Activated CD8-positive, alpha-beta memory T cell treated with anti-CD3 and anti-CD28 coated beads, Interleukin-2, amount 50 U/mL, for 4 hours (primary cell): ENCODE data around the gene LPAR1.

Source experiments
- DNase-seq: peaks from one replicate; pipeline ENCODE4 v3.0.0-alpha.2; 2020

LPAR1 gene

GRCh38 chr9:110997847-110998246 lies 40.4 kb downstream of the LPAR1 start:
- no peak for DNase-seq

DNA sequence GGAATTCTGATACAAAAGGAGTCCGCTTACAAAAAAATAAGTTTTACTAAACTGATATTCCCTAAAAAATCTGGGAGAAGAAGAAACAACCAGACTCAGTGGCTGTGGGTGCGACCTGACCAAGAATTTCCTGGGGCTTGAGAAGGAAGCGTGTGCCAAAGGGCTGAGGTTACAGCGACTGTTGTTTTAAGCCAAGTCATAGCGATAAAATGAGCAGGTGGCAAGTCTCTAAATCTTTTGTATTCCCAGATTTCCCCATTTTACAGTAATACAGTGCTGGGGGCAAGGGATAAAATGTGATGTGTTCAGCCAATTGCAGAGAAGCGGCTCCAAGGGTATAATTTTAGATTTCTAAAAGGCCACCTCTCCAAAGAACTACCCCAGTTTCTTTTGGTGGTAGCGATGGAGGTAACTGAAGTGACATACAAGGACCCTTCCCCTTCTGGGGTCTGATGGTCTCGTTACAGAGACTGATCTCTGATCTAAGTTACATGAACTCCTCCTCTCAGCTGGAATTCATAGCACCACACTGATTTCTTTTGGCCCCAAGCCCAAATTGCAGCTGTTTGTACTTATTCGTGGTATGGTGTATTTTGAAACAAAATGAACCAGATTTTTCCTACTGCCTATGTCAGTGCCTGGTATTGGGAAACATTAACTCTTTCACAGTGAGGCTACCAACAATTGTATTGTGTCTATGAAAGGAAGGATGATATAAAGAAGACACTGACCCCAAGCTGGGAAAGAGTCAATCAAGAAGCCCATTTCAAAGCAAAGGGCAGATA lies 41.6 kb downstream of the LPAR1 start:
- DNase-seq = no peak

DNA sequence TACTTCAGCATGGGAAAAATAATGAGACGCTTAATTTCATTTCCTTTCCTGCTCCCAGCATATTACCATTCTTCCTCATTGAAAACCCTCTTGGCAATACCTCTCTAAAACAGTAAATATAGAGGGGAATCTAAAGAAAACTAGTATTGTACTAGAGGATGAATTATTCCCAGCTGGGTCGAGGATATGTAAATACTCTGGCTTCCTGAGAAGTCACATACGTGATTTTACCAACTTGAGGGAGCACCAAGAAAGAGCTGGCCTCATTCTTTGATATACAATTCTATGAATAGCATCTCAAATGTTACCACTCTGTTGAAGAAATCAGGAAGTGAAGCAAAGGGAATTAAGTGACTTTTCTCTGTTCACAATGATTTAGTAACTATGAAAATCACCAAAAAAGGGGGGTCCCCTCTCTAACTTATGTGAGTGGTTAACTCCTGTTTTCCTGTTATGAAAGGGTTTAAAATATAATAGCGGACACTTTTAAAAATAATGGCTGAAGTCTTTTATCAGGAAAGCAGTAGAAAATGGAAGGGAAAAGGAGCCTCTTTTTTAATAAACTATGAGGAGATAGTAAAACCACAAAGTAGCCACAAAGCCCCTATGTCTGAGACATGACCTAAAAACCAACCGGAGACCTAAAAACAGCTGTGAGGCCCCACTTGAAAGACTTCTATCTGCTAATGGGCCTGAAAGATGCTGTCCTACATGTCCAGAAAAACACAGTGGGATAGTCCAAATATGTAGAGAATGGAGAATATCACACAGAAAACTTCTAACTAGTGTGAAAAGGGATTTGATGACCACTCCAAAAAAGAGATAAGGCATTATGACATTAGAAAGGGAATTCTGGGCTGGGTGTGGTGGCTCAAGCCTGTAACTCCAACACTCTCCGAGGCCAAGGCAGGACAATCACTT lies 42.6 kb downstream of the LPAR1 start:
- no peak for DNase-seq

GRCh38 chr9:110994771-110995241 lies 43.5 kb downstream of the LPAR1 start:
- DNase-seq = no peak

- no peak for DNase-seq
Measured at GRCh38 chr9:110990481-110990880, 47.8 kb downstream of the LPAR1 start.

- no peak for DNase-seq
Measured at GRCh38 chr9:110986529-110986928, 51.7 kb downstream of the LPAR1 start.

DNA sequence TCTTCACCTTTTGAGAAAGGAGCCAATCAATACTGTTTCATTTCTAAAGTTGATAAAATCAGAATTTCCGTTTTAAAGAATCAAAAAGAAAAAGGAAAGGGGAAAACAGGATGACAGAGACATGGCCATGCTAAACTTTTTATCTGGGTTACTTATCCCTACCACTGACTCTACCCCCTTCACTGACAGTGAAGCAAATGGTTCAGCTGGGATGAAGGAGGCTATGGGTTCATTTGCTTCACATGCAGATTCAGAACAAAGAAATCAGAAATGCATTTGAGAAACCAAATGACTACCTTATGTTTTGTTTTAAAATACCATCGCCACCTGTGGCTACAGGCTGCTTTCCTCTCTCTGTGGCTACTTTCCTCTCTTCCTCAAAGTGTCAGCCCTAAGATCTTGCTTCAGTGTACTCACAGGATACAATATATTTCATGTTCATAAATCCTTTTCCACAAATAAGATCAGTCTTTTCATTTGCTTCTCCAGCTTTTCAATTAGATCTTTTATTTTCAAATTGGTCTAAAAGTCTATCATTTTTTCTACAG lies 53.3 kb downstream of the LPAR1 start:
- DNase-seq = no peak

GRCh38 chr9:110980261-110980660 lies 58.0 kb downstream of the LPAR1 start:
- DNase-seq = no peak

- DNase-seq = no peak
Measured at GRCh38 chr9:110979636-110980035, 58.6 kb downstream of the LPAR1 start.

- no peak for DNase-seq
Measured at GRCh38 chr9:110978516-110978915, 59.8 kb downstream of the LPAR1 start.

DNA sequence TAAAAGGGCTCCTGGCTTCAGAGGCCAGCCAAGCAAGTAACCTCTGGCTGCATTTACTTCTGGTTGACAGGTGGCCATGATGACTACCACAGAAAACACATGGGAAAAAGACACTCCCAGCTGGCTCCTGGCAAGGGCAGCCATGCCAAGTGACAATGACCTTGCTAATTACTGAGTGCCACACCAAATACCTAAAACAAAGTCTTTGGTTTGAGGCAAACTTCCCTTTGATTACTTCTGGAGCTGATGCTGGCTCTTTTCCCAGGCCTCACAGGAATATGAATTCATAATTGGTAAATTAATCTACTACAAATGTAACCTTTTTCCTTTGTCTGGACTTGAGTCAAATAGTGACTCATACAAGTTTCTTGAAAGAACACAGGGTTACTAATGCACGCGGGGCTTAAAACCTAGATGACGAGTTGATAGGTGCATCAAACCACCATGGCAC lies 61.0 kb downstream of the LPAR1 start:
- DNase-seq = no peak

DNA sequence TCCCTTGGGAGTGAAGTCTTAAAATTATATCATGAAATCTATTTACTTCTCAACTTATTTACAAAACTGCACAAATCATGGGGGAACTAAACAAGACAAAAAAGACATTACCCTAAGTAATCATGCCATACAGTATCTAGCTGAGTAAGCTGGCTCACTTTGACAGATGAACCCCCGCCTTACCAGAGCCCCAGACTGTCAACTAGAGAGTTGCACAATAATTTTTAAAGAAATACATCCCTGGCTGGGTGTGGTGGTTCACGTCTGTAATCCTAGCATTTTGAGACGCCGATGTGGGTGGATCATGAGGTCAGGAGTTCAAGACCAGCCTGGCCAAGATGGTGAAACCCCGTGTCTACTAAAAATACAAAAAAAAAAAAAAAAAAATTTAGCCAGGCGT lies 62.3 kb downstream of the LPAR1 start:
- DNase-seq = no peak

DNA sequence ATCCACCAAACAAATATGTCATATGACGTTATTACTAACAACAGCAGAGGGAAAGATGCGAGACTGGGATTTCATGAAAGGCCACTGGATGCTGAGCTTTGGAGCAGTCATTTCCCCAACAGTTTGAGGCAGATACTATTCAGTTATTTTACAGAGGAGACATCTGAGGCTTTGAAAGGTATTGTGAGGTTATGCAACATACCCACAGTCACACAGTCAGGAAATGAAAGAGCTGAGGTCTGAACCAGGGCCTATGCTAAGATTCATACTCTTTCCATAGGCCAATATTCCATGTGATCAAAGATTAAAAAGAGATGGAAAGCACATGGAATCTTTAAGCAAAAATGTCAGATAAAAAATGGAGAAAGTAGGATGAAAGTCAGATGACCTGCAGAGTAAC lies 63.0 kb downstream of the LPAR1 start:
- no peak for DNase-seq

GRCh38 chr9:110971705-110972104 lies 66.6 kb downstream of the LPAR1 start:
- DNase-seq = no peak

DNA sequence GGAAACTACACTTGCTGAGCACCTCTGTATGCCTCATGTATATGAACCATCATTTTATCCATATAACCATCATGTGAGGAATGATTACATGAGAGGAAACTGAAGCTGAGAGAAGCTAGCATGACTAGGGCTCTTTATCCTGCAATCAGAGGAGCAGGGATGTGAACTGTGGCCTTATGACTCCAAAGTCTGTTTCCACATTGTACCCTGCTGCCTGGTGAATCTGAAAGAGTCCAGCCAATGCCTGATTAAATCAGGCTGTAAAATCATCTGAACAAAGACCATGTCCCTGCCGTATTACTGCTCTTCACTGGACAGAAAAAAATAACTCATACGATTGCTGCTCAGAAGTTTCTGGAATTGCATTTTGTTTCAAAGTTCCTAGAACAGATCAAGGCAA lies 67.0 kb downstream of the LPAR1 start:
- no peak for DNase-seq

- DNase-seq = no peak
Measured at GRCh38 chr9:110969971-110970386, 68.3 kb downstream of the LPAR1 start.

GRCh38 chr9:110968096-110968495 lies 70.2 kb downstream of the LPAR1 start:
- DNase-seq = no peak

DNA sequence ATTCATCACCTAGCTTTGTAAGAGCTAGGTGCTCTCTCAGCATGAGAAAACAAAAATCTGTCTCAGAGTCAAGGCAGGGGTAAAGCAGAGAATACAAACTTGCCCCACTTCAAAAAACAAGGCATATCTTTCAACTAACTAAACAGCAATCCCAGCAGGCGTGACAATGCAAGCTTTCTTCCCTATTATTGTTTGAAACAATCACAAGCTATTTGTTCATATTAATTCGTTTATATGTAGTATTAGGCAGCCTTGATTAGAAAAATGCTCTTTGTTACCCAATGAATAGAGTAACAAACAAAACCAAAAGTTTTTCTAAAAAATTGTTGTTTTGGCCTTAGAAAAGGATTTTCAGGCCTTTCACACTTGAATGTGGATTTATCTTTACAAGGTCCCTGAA lies 71.1 kb downstream of the LPAR1 start:
- DNase-seq = no peak

DNA sequence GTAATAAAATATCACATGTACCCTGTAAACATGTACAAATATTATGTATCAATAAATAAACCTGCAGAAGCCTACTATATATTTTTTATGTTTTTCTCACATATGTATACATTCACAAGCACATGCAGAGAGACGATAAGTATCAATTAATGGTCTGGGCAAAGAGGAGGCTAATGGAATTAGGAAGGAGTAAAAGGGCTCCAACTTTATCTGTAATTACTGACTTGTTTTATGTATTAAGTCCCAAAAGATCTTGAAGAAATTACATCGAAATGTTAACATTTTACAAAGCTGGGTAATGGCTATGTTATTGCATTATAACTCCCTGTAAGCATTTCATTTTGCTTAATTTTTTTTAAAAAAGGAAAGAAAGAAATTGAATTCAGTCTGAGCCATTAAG lies 78.0 kb downstream of the LPAR1 start:
- no peak for DNase-seq

GRCh38 chr9:110958847-110959246 lies 79.4 kb downstream of the LPAR1 start:
- no peak for DNase-seq

DNA sequence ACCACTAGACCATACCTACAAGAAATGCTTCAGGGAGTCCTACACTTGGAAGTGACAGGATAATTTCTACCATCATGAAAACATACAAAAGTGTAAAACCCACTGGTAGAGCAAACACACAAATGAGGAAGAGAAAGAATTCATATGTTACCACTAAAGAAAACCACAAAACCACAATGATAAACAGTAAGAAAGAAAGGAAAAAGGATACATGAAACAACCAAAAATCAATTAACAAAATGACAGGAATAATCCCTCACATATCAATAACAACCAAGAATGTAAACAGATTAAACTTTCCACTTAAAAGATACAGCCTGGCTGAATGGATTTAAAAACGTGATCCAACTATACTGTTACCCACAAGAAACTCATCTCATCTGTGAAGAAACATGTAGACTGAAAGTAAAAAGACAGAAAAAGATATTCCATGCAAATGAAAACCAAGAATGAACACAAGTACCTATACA lies 83.4 kb downstream of the LPAR1 start:
- no peak for DNase-seq

DNA sequence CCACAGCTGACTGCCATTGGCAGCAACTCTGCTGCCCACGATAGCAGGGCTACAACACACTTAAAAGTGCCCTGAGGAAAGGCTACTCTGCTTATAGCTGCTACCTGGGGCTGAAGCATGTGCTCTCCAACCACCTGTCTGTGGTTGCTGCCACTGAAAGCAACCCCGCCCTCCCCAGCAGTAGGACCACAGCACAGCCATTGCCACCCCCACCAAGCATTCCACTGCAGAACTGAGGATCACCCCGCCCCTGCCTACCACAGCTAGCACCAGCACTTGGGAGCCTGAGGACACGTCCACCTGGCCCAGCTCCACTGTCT lies 85.8 kb downstream of the LPAR1 start:
- DNase-seq = no peak

GRCh38 chr9:110951805-110952539 lies 86.3 kb downstream of the LPAR1 start:
- no peak for DNase-seq
